WI38 (cell line): ENCODE results near the gene MAPT.

Experiments
- H3K4me3 ChIP-seq: 2 replicates; pipeline ENCODE4 v1.5.1; 2011; ENCODE audit warnings: low read depth, mild to moderate bottlenecking, control low read depth, low read length
- CTCF ChIP-seq: IDR thresholded peaks from 2 replicates; pipeline ENCODE4 v1.5.1; 2012; ENCODE audit warnings: low read depth, mild to moderate bottlenecking, control low read depth, low read length

Gene MAPT

GRCh38 chr17:46046957-46047356, 152.6 kb downstream of the MAPT start:
- H3K4me3 ChIP-seq: no peak overlapping the region
- no peak for TF ChIP-seq CTCF

- no peak overlapping the region for H3K4me3 ChIP-seq
- TF ChIP-seq CTCF: no peak
Measured at GRCh38 chr17:46047398-46047797, 153.0 kb downstream of the MAPT start.

GRCh38 chr17:46047856-46048255, 153.5 kb downstream of the MAPT start:
- H3K4me3 ChIP-seq: no peak overlapping the region
- TF ChIP-seq CTCF: no peak

GRCh38 chr17:46049656-46050055, 155.3 kb downstream of the MAPT start:
- TF ChIP-seq CTCF: no peak
- no peak overlapping the region for H3K4me3 ChIP-seq

GRCh38 chr17:46053911-46054534, 159.7 kb downstream of the MAPT start:
- no peak for TF ChIP-seq CTCF
- no peak overlapping the region for H3K4me3 ChIP-seq

GRCh38 chr17:46056800-46057304, 162.5 kb downstream of the MAPT start:
- TF ChIP-seq CTCF: no peak
- no peak overlapping the region for H3K4me3 ChIP-seq

GRCh38 chr17:46057366-46057765, 163.0 kb downstream of the MAPT start:
- H3K4me3 ChIP-seq: no peak overlapping the region
- no peak for TF ChIP-seq CTCF
